HG03025 (cell line): Measurements from ENCODE around the gene PRR14L.
"Not testable (repeated sequence)": the region's sequence is repeated elsewhere in the genome, so short reads cannot be mapped to it uniquely, and the experiment has no call there.

Experiments
- ATAC-seq: cut with Tn5 transposase; IDR thresholded peaks from one replicate; pipeline ENCODE4 v1.9.1; 2021; ENCODE audit warnings: mild to moderate bottlenecking, moderate library complexity; ENCODE audit not compliant: unreplicated experiment, low FRiP score

The PRR14L gene

DNA sequence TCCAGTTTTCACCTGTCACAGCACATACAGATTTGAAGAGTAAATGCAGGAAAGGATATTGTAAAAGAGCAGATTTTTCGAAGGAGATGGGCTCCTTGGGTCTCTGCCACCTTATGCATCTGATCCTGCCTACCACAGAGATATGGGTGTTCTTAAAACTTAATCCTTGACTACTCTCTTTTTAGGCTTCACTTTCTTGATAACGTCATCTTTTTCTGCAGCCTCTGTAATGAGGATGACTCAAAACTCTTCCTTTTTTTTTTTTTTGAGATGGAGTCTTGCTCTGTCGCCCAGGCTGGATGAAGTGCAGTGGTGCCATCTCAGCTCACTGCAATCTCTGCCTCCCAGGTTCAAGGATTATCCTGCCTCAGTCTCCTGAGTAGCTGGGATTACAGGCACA is 7.8 kb downstream of the PRR14L start:
- ATAC-seq, result no peak

DNA sequence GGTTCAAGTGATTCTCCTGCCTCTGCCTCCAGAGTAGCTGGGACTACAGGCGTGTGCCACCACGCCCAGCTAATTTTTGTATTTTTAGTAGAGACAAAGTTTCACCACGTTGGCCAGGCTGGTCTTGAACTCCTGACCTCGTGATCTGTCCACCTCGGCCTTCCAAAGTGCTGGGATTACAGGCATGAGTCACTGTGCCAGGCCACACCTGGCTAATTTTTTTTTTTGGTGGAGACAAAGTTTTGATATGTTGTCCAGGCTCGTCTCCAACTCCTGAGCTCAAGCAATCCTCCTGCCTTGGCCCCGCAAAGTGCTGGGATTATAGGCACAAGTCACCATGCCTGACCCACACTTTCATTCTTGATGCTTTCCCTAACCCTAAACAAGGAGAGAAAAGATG is 9.6 kb downstream of the PRR14L start:
- ATAC-seq, result not testable (repeated sequence)

DNA sequence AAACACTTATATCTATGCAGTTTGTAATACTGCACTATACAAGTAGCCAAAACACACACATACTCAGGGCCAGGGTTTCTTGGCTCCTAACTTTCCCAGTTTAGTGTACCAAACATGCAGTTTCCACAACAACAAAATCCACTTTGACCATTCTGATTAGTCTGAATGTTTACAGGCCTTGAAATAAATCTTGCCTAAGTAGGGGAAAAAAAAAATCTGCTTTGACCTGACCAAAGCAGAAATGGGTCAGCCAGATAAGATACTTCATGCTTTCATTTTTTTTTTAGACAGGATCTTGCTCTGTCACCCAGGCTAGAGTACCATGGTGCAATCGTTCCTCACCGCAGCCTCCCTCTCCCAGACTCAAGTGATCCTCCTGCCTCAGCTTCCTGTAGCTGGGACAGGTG is 10.1 kb downstream of the PRR14L start:
- ATAC-seq, result no peak

DNA sequence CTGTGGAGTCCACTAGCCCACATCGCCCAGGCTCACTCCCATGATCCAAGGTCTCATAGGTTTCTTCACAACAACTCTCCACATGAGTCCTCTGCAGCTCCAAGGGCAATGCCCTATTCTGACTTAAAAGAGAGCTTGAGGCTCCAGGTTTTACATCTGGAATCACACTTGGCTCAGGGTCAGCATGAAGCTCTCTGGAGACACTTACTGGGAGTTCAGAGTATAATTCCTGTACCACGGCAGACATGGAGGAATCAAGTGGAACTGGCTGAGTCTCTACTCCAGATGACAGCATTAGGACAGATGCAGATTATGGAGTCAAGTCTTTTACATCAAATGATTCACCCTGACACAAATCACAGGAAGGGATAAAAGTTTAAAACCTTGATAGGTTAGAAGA is 11.4 kb downstream of the PRR14L start:
- no peak for ATAC-seq

DNA sequence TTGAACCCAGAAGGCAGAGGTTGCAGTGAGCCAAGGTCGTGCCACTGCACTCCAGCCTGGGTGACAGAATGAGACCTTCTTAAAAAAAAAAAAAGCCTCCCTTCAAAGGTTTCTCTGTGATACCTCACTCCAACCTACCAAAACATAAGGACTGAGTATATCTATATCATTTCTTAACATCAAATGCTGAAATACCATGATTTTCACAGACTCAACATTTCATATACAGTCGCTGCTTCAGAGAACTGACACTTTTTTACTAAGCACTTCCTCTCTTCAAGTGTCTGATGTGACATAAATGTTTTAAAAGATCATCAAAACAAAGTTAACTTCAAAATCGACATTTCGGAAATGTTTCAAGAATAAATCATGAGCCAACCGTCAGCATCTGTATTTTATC is 12.0 kb downstream of the PRR14L start:
- ATAC-seq, result no peak

DNA sequence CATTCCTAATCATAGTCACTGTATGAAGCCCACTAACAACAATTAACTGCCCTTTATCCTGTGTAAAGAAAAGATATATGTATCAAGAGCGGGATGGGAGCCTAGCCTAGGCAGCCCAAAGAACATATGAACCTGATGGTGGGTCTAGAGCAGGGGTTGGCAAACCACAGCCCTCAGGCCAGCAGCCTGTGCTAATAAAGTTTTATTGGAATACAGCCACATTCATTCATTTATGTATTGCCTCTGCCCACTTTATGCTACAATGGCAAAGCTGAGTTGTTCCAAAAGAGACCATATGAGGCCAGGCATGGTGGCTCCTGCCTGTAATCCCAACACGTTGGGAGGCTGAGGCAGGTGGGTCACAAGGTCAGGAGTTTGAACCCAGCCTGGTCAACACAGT is 13.5 kb downstream of the PRR14L start:
- no peak for ATAC-seq

DNA sequence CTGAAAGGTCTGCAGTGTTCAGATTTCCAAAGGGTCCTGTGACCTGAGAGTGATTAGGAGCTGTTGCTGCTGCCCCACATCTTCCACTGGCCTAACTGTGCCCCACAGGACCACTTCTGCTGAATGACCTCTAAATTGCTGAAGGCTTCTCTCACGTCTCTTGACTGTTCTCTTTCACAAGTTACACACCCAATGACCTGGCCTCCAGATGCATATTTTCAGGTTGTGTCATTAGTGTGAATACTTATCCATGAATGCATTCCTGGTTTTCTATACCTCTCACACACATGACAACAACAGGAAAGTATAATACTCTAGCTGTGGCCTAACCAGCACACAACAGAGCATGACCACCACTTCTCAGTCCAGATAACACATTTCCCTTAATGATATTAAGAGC is 15.4 kb downstream of the PRR14L start:
- no peak for ATAC-seq

DNA sequence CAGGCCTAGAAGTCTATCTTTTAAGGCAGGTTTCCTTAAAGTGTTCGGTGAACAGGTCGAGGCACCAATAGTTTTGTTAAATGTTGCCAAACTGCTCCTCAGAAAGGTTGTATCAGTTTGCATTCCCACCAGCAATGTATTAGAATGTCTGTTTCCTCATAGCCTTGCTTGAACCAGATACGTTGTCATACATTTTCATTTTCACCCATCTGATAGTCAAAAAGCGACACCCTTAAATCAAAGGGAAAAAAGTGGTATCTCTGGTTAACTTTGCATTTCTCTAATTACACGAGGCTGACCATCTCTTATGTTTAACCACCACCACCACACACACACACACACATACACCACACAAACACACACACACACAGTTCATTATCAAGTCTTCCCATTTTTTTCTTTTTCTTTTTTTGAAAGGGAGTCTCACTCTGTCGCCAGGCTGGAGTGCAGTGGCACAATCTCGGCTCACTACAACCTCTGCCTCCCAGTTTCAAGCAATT is 16.3 kb downstream of the PRR14L start:
- no peak for ATAC-seq

DNA sequence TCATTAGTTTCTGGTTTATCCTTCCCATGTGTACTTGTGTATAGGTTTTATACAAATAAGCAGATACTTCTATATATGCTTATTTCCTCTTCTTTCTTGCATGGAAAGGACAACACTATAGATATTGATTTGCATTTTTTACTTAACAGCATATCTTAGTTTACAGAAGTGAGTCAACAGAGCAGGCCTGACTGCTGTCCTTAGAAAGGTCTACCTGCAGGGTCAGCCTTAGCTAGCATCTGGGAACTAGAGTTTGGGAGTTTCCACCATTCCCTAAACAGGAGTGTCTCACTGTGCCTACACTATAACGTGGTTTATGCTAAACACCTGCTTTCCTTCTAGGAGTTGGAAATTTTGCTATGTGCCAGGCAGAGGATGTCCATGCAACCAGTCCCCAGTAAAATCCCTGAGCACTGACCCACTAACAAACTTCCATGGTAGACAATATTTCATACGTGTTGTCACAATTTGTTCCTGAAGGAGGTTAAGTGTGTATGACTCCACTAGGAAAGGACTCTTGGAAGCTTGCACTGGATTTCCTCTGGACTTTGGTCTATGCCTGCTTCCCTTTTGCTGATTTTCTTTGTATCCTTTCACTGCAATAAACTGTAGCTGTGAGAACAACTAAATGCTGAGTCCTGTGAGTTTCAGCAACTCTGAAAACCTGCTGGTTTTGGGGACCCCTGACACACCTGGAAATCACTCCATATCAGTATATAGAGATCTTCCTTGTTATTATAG is 17.7 kb downstream of the PRR14L start:
- ATAC-seq, result no peak

DNA sequence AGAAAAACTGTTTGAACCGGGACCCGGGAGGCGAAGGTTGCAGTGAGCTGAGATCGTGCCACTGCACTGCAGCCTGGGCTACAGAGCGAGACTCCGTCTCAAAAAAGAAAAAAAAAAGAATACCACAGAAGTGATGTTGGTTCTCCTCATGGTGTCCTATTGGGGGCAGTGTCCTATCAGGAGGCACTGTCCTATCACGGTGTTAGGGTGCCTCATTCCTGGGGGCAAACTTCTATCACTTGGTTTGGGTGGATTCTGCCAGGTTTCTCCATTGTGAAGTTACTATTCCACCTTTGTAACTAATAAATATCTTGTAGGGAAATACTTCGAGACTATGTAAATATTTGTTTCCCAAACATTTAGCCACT is 19.6 kb downstream of the PRR14L start:
- ATAC-seq, result no peak

DNA sequence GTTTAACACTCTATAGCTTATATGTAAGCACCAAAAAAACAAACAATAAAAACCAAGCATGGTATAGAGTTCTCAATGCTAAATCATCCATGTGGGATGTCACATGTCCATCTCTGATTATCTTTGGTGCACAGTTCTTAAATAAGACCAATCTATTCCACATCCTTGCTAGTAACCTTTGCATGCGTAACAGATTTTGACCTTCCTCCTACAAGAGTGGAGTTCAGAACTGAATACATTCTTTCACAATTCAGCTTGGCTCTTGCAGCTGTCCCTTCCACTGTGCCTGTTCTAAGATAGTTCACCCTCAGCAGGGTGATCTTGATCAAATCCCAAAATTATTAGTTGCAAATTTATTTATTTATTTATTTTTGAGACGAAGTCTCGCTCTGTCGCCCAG is 21.1 kb downstream of the PRR14L start:
- no peak for ATAC-seq

DNA sequence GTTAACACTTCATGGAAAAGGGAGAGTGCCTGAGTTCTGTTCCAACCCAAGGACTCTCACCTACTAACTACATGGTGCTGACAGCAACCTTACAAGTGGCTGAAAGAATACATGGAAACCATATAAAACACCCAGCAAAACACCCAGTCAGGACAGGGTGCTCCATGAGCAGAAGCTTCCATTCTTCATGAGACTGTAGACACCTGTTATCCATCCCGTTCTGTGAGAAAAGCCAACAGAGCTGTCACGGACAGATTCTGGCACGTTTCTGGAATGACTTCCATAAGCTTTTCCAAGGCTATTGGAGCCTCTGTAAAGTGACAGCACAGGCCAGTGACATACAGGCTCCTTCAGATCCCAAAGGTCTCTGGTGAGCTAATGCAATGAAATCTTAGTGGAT is 23.2 kb downstream of the PRR14L start:
- ATAC-seq, result no peak

DNA sequence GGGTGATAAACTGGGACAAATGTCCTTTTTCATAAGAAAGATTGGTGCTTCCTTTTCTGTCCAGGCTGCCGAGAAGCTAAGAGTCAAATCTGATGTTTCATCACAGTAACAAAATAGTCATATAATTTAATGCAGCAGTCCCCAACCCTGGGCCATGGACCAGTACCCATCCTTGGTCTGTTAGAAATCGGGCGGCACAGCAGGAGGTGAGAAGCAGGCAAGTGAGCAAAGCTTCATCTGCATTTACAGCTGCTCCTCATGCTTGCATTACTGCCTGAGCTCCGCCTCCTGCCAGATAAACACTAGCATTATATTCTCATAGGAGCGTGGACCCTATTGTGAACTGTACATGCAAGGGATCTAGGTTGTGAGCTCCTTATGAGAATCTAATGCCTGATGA is 26.2 kb downstream of the PRR14L start:
- no peak for ATAC-seq

DNA sequence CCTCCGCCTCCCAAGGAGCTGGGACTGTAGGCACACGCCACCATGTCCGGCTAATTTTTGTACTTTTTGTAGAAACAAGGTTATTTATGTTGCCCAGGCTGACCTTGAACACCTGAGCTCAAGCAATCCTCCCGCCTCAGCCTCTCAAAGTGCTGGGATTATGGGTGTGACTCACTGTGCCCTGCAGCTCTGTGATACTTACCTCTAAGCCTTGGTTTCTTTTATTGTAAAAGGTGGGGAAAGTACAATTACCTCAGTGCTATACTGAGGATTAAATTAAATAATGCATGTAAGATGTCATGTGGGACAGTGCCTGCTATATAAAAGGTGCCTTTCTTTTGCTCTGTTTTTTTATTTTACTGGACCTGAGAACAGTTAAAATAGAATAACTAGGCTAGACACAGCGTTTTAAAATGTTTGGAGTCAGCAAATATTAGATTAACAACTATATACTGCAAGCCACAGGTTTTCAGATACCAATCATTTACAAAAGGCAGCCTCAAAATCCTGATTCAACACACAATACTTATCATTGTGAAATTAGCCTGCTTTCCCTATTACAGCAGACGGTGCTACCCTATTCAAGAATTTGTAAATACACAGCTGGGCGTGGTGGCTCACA is 30.0 kb downstream of the PRR14L start:
- ATAC-seq, result no peak

DNA sequence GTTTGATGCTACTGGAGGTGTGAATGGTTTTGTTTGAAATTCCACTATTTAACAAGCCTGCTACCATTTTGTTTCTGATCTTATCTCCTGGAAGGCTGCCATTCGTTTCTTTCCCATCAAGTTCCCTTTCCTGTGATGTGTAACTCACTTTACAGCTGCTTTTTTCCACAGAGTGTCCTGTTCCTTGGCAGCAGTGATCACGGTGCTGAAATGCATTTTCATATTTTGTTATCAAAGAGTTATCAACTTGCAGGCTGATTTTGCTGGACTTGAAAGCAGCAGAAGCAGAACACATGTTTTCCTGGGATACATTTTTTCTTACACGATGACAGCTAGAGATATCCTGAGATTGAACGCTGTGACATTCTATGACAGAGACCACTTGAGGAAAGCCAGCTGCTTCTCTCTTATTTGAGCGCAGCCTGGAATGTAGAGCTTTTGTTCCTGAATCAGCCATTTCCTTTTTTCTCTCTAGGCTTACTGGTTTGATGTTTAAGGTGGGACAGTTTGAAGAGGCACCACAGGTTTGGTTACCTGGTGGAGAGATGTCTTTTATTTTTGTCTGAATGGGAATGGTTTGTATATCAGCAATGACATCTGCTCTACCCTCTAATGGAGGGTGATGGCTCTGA is 34.7 kb downstream of the PRR14L start:
- ATAC-seq, result no peak

DNA sequence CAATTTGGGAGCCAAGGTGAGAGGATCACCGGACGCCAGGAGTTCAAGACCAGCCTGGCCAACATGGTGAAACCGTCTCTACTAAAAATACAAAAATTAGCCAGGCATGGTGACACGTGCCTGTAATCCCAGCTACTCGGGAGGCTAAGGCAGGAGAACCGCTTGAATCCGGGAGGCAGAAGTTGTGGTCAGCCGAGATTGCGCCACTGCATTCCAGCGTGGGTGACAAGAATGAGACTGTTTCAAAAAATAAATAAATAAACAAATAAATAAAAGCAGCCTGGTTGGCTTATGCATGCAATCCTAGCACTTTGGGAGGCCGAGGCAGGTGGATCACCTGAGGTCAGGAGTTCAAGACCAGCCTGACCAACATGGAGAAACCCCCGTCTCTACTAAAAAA is 38.7 kb downstream of the PRR14L start:
- not testable (repeated sequence) for ATAC-seq

DNA sequence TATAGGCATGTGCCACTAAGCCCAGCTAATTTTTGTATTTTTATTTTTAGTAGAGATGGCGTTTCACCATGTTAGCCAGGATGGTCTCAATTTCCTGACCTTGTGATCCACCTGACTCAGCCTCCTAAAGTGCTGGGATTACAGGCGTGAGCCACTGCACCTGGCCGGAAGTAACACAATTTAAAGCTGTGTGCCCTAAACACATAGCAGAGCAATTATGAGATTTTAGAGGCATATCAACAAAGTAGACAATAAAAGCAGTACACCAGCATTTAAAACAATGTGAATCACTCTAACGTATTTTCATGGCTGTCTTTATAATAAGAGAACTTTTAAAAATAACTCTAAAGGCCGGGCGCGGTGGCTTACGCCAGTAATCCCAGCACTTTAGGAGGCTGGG is 42.4 kb downstream of the PRR14L start:
- no peak for ATAC-seq

DNA sequence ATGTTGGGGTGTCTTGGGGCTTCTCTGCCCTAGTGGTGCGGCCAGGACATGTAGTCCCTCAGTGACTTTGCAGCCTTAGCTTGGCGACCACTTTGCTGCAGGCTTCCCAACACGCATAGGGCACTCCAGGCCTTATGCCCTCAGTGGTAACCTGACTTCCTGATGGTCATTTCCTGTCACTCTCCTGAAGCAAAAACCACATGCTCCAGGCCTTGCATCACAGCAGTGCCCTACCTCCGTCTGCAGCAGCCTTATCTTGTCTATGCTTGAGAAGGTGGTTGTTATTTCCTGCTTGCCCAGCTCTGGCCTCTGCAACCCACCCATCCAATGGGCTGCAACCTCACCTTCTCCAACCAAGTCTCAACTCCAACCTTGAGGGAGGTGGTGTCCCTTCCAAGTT is 54.5 kb downstream of the PRR14L start:
- no peak for ATAC-seq

DNA sequence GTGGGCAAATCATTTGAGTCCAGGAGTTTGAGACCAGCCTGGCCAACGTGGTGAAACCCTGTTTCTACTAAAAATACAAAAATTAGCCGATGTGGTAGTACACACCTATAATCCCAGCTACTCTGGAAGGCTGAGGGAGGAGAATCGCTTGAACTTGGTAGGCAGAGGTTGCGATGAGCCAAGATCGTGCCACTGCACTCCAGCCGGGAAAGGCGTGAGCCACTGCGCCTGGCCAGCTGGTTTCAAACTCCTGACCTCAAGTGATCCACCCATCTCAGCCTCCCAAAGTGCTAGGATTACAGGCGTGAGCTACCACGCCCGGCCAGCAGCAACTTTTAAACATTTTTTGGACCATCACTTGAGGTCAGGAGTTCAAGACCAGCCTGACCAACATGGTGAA is 55.9 kb downstream of the PRR14L start:
- ATAC-seq, result not testable (repeated sequence)

DNA sequence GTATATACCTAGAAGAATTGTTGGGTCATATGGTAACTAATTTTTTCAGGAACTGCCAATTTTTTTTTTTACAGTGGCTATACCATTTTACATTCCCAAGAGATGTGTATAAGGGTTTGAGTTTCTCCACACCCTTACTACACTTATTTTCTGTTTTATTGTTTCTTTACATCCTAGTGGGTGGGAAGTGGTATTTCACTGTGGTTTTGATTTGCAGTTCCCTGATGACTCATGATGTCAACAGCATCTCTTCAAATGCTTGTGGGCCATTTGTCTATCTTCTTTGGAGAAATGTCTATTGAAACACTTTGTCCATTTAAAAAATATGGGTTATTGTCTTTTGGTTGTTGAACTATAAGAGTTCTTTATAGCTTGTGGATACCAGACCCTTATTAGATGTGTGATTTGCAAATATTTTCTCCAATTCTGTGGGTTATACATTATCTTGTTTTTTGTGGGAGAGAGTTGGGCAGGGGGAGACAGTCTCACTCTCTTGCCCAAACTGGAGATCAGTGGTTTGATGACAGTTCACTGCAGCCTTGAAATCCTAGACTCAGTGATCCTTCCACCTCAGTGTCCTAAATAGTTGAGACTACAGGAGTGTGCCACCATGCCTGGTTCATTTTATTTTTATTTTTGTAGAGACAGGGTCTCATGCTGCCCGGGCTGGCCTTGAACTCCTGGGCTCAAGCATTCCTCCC is 57.6 kb downstream of the PRR14L start:
- ATAC-seq, result no peak

DNA sequence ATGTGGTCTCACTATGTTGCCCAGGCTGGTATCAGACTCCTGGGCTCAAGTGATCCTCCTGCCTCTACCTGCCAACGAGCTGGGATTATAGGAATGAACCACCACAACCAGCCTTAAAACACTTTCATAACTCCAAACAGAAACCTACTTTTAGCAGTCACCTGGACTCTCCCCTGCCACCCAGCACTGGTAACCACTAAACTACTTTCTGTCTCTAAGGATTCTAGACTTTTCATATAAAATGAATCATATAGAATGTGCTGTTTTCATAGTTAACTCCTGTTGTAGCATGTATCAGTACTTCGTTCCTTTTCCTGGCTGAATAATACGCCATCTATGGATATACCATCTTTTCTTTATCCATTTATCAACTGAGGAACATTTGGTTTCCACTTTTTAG is 58.5 kb downstream of the PRR14L start:
- no peak for ATAC-seq
